SH-SY5Y (cell line): Measurements from ENCODE around the gene ARSB.

Source experiments
- GATA2 ChIP-seq: IDR thresholded peaks from 2 replicates; pipeline ENCODE4 v1.6.1; 2011; ENCODE audit warnings: mild to moderate bottlenecking, low read depth, low read length
- GATA3 ChIP-seq: IDR thresholded peaks from 2 replicates; pipeline ENCODE4 v1.6.1; 2011; ENCODE audit warnings: low read depth, mild to moderate bottlenecking, low read length, moderate library complexity

DNA sequence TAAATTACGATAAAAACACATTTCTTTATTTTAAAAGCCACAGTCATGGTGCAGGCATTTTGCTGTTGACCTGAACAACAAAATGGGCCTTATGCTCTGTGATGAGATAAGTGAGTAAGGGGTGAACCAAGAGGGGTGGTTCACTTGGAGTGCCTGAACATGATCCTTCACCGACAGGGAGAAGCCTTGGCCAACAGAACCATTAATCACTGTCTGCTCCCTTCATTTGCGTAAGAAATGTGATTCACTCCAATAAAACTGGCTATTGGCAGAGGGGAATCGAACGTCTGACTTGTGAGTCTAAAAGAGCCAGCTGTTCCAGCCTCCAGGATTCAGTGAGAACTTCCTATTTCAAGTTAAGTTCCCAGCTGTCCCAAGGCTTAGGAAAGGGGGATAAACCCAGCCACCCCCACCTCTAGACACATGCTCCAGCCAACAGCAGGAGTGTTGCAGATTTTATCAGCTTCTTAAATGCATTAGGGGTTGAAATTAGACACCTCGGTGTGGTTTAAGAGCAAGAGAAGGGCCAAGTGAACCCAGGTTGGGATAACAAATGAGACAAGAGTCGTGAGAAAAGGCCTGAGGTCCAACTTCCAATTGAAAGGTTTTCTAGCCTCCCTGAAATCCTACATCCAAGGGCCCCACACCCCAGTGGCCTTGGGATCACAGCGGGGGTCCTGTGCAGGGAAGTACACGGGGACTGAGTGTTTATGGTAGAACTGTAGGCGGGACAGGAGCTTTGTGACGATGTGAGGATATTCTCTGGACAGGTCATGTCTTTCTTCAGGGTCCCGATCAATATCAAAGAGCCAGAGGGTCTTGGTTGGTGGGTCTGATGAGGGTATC, 205.1 kb downstream of the ARSB start:
- TF ChIP-seq GATA2: no peak
- no peak for TF ChIP-seq GATA3
